Natural killer cell (primary cell): ENCODE measurements around the gene COL25A1. TPM values are rescaled to one million over a fixed set of nuclear protein-coding genes. Genes with fewer than 3 reads are reported as not detected.

Source experiments
- ATAC-seq, 3 donors: fragments of 150-1000 bp in 2 of 3; fragments of 200-7000 bp in 1 of 3; cut with Tn5 transposase; 1 replicate in 1 of 3; 2 replicates in 2 of 3; pipeline ENCODE4 v1.10.0; 2021; ENCODE audit warnings: mild to moderate bottlenecking in 2 of 3, moderate library complexity in 2 of 3
- DNase-seq, 2 donors: peaks; one replicate each; pipeline versions ENCODE4 v3.0.0 to v3.0.0-alpha.2; 2013 to 2021; ENCODE audit warnings: mixed read lengths in 1 of 2
- H3K27ac ChIP-seq: one replicate; pipeline ENCODE4 v1.5.1; 2013; ENCODE audit warnings: mild to moderate bottlenecking, low read length
- H3K27me3 ChIP-seq: one replicate; pipeline ENCODE4 v1.6.1; 2013; ENCODE audit warnings: low read length; ENCODE audit not compliant: control insufficient read depth, insufficient read depth
- H3K36me3 ChIP-seq: one replicate; pipeline ENCODE4 v1.6.1; 2013; ENCODE audit warnings: low read length; ENCODE audit not compliant: control insufficient read depth, insufficient read depth
- H3K4me1 ChIP-seq: one replicate; pipeline ENCODE4 v1.6.1; 2013; ENCODE audit warnings: low read length; ENCODE audit not compliant: control insufficient read depth, insufficient read depth
- H3K4me3 ChIP-seq: one replicate; pipeline ENCODE4 v1.5.1; 2013; ENCODE audit warnings: low read length
- H3K9me3 ChIP-seq: one replicate; pipeline ENCODE4 v1.6.1; 2013; ENCODE audit warnings: low read length; ENCODE audit not compliant: control insufficient read depth, insufficient read depth
- H3K27ac Mint-ChIP-seq, 2 donors: one replicate each; pipeline ENCODE4 v1.8.0; 2022; ENCODE audit warnings: mild to moderate bottlenecking in 2 of 2, mixed read lengths in 2 of 2, moderate library complexity in 1 of 2
- H3K27me3 Mint-ChIP-seq, 2 donors: one replicate each; pipeline ENCODE4 v1.8.0; 2022; ENCODE audit warnings: low read depth in 2 of 2, mixed read lengths in 2 of 2
- H3K36me3 Mint-ChIP-seq: one replicate; pipeline ENCODE4 v1.8.0; 2022; ENCODE audit warnings: mixed read lengths
- H3K4me1 Mint-ChIP-seq, 2 donors: one replicate each; pipeline ENCODE4 v1.8.0; 2022; ENCODE audit warnings: mixed read lengths in 2 of 2
- H3K4me3 Mint-ChIP-seq: one replicate; pipeline ENCODE4 v1.8.0; 2022; ENCODE audit warnings: mild to moderate bottlenecking, moderate library complexity, mixed read lengths
- H3K9me3 Mint-ChIP-seq, 2 donors: one replicate each; pipeline ENCODE4 v1.8.0; 2022; ENCODE audit warnings: mixed read lengths in 2 of 2
- WGBS: methylation state at CpG from one replicate; pipeline ENCODE4 v1.1.7; 2013; ENCODE audit warnings: missing lambda C conversion rate; ENCODE audit not compliant: insufficient coverage; 5-methylcytosine and 5-hydroxymethylcytosine counted together
- intact Hi-C: fragments of 100-400 bp; cut with micrococcal nuclease; formaldehyde crosslinking; loops from one replicate; pipeline ENCODE4 v1.14.2; 2022
- total RNA-seq, 4 donors: library from RNA; stranded (reverse); fragments of 120-200 nt in 1 of 4; gene quantifications; one replicate each; pipeline versions ENCODE4 v1.2.3 to v1.2.4, GENCODE V29; 2013 to 2022
- TF ChIP-seq, protein P1 (sequence below): fragments of 200-600 bp; IDR thresholded peaks from one replicate; pipeline ENCODE4 v1.8.0; 2022; ENCODE audit warnings: antibody characterized with exemption

COL25A1 gene
- total RNA-seq, 3 donors from 2014 or later (not counting 1 experiment from before 2014, with no cell fraction given) = 0.08 TPM; not detected in 2

- 90% methylated on average over 2 of the region's 2 CpGs for WGBS
- H3K4me1 Mint-ChIP-seq = no peaks in the 10 kb centered on the region
- DNase-seq (no peak), ATAC-seq (no peak)
- H3K36me3 ChIP-seq = no peaks in the 10 kb centered on the region
- no peak overlapping the region for H3K4me3 Mint-ChIP-seq
- H3K4me3 ChIP-seq = no peak overlapping the region
- peaks cover 2% of the 10 kb centered on the region for H3K36me3 Mint-ChIP-seq
- H3K27ac Mint-ChIP-seq = no peak overlapping the region
- H3K4me1 ChIP-seq = no peaks in the 10 kb centered on the region
- peaks cover 11 to 19% of the 10 kb centered on the region in 2 donors for H3K27me3 Mint-ChIP-seq
- peaks cover 2% of the 10 kb centered on the region for H3K27me3 ChIP-seq
- TF ChIP-seq, protein P1, sequence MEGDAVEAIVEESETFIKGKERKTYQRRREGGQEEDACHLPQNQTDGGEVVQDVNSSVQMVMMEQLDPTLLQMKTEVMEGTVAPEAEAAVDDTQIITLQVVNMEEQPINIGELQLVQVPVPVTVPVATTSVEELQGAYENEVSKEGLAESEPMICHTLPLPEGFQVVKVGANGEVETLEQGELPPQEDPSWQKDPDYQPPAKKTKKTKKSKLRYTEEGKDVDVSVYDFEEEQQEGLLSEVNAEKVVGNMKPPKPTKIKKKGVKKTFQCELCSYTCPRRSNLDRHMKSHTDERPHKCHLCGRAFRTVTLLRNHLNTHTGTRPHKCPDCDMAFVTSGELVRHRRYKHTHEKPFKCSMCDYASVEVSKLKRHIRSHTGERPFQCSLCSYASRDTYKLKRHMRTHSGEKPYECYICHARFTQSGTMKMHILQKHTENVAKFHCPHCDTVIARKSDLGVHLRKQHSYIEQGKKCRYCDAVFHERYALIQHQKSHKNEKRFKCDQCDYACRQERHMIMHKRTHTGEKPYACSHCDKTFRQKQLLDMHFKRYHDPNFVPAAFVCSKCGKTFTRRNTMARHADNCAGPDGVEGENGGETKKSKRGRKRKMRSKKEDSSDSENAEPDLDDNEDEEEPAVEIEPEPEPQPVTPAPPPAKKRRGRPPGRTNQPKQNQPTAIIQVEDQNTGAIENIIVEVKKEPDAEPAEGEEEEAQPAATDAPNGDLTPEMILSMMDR = no peak
- peaks cover 8% of the 10 kb centered on the region for H3K9me3 ChIP-seq
- intact Hi-C loops = no loop called here
- no peak overlapping the region for H3K27ac ChIP-seq
- peaks cover 3 to 10% of the 10 kb centered on the region in 2 donors for H3K9me3 Mint-ChIP-seq
These were observed 13.4 kb upstream of the COL25A1 start for GRCh38 chr4:109315818-109316217.

DNA sequence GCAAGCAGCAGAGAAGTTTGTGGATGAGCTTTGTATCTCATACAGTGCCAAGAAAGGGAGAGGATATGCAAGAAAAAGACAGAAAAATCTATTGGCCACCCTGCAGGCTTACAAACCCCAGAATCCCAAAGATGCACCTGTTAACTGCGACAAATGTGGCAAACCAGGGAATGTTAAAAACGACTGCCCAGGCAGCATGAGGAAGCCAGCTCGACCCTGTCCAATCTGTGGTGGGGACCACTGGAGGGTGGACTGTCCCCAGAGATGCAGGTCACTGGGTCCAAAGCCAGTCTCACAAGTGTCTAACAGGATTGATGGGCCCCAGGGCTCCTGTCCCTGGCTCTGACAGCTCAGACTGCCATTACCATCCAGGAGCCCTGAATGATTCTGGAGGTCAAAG is 12.9 kb upstream of the COL25A1 start:
- ATAC-seq (no peak), DNase-seq (no peak)
- Mint-ChIP-seq H3K27me3 (peaks cover 15 to 24% of the 10 kb centered on the region in 2 donors), H3K4me3 (no peak overlapping the region), H3K27ac (no peak overlapping the region), H3K9me3 (peaks cover 3 to 10% of the 10 kb centered on the region in 2 donors), H3K36me3 (no peaks in the 10 kb centered on the region), H3K4me1 (no peaks in the 10 kb centered on the region)
- Histone ChIP-seq H3K27me3 (peaks cover 2% of the 10 kb centered on the region), H3K4me3 (no peak overlapping the region), H3K36me3 (no peaks in the 10 kb centered on the region), H3K4me1 (no peaks in the 10 kb centered on the region), H3K9me3 (peaks cover 8% of the 10 kb centered on the region), H3K27ac (no peak overlapping the region)
- WGBS = 84% methylated on average over 3 of the region's 3 CpGs
- TF ChIP-seq, protein P1 = no peak
- intact Hi-C loops = no loop called here

- no peaks in the 10 kb centered on the region for H3K4me1 Mint-ChIP-seq
- TF ChIP-seq, protein P1 = no peak
- H3K27me3 Mint-ChIP-seq = peaks cover 18 to 27% of the 10 kb centered on the region in 2 donors
- 88% methylated on average over 10 of the region's 11 CpGs for whole genome bisulfite sequencing
- no peak overlapping the region for H3K27ac Mint-ChIP-seq
- H3K4me3 Mint-ChIP-seq = no peak overlapping the region
- H3K9me3 ChIP-seq = peaks cover 8% of the 10 kb centered on the region
- ATAC-seq = no peak
- peaks cover 5% of the 10 kb centered on the region for H3K27me3 ChIP-seq
- DNase-seq = no peak
- peaks cover 3 to 4% of the 10 kb centered on the region in 2 donors for H3K9me3 Mint-ChIP-seq
- H3K4me3 ChIP-seq = no peak overlapping the region
- intact Hi-C loops = no loop called here
- H3K4me1 ChIP-seq = no peaks in the 10 kb centered on the region
- H3K36me3 Mint-ChIP-seq = no peaks in the 10 kb centered on the region
- H3K27ac ChIP-seq = no peak overlapping the region
- H3K36me3 ChIP-seq = no peaks in the 10 kb centered on the region
These were observed 11.0 kb upstream of the COL25A1 start for GRCh38 chr4:109313168-109314133.
